Stimulated activated naive CD8-positive, alpha-beta T cell treated with anti-CD3 and anti-CD28 coated beads, Interleukin-15, Interleukin-2, amounts not matched to agents 100 ng/mL and 50 ng/mL, for 24 hours (primary cell): ENCODE measurements around the gene LSM3.

Experiments used
- H3K27ac Mint-ChIP-seq: one replicate; pipeline ENCODE4 v1.8.0; 2021; ENCODE audit warnings: mild to moderate bottlenecking, mixed read lengths
- H3K27me3 Mint-ChIP-seq: one replicate; pipeline ENCODE4 v1.8.0; 2021; ENCODE audit warnings: mixed read lengths
- H3K36me3 Mint-ChIP-seq: one replicate; pipeline ENCODE4 v1.8.0; 2021; ENCODE audit warnings: low read depth, mixed read lengths
- H3K4me1 Mint-ChIP-seq: one replicate; pipeline ENCODE4 v1.8.0; 2021; ENCODE audit warnings: low read depth, mixed read lengths
- H3K4me3 Mint-ChIP-seq: one replicate; pipeline ENCODE4 v1.8.0; 2021; ENCODE audit warnings: mild to moderate bottlenecking, mixed read lengths
- H3K9me3 Mint-ChIP-seq: one replicate; pipeline ENCODE4 v1.8.0; 2021; ENCODE audit warnings: mixed read lengths

LSM3 gene

GRCh38 chr3:14186854-14187458, 8.3 kb downstream of the LSM3 start:
- Mint-ChIP-seq H3K4me3 (no peak overlapping the region), H3K36me3 (peaks cover 79% of the 10 kb centered on the region)

DNA sequence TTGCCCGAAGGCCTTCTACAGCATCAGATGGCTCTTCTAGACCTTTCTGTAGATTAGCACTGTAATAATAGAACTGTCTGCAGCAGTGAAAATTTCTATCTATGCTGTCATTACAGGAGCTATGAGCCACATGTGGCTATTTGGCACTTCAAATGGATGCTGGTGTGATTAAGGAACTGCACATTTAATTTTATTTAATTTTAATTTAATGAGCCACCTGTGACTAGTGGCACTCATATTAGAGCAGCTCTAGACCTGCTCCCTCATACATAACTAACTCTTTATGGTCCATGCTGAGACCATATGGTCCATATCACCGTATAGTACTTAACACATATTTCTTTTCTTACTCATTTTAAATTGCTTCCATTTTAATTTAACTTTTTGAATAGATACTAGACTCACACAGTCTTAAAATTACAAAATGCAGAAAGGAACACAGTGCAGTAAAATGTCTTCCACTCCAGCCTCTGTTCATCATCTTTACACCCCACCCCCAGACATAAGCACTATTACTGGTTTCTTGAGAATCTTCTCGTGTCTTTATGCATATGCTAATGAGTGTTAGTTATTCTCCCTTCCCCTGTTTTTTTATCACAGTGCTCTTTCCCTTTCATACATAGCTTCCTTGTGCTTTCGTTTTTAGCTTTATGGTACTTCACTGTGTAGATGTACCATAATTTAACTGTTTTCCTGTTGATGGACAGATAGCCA, 9.6 kb downstream of the LSM3 start:
- H3K27ac Mint-ChIP-seq = no peak overlapping the region
- no peaks in the 10 kb centered on the region for H3K9me3 Mint-ChIP-seq
- peaks cover 58% of the 10 kb centered on the region for H3K4me1 Mint-ChIP-seq
- no peaks in the 10 kb centered on the region for H3K27me3 Mint-ChIP-seq
- H3K4me3 Mint-ChIP-seq = no peak overlapping the region
- H3K36me3 Mint-ChIP-seq = peaks cover 76% of the 10 kb centered on the region

More at GRCh38 chr3:14186854-14187458, 8.3 kb downstream of the LSM3 start:
- Mint-ChIP-seq H3K9me3 (no peaks in the 10 kb centered on the region), H3K4me1 (peaks cover 56% of the 10 kb centered on the region), H3K27me3 (no peaks in the 10 kb centered on the region), H3K27ac (no peak overlapping the region)

DNA sequence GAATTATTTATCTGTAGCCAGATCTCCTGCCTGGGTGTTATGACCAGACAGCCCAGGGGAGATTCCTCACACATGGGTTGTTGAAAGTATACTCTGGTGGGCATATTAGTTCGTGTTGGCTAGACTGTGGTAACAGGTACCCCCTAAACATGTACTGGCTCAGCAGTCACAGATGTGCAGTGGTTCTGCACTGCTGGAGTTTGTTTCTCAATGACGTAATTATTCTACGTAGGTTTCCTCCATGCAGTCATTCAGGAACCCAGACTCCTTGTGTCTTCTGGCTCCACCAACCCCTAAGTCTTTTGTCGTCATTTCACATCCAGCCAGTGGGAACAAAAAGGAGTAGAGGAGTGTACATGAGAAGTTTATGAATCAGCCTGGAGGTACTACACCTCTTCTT, 16.2 kb downstream of the LSM3 start:
- Mint-ChIP-seq H3K4me3 (no peak overlapping the region), H3K4me1 (peaks cover 42% of the 10 kb centered on the region), H3K27ac (no peak overlapping the region), H3K36me3 (peaks cover 85% of the 10 kb centered on the region), H3K27me3 (no peaks in the 10 kb centered on the region), H3K9me3 (no peaks in the 10 kb centered on the region)

- Mint-ChIP-seq H3K36me3 (peaks cover 51% of the 10 kb centered on the region), H3K27ac (no peak overlapping the region), H3K4me1 (peaks cover 4% of the 10 kb centered on the region), H3K4me3 (no peak overlapping the region), H3K9me3 (no peaks in the 10 kb centered on the region), H3K27me3 (no peaks in the 10 kb centered on the region)
Observed at GRCh38 chr3:14199641-14200040, 21.0 kb downstream of the LSM3 start.

- H3K27me3 Mint-ChIP-seq = no peaks in the 10 kb centered on the region
- H3K36me3 Mint-ChIP-seq = peaks cover 45% of the 10 kb centered on the region
- H3K27ac Mint-ChIP-seq = no peak overlapping the region
- no peaks in the 10 kb centered on the region for H3K9me3 Mint-ChIP-seq
- no peak overlapping the region for H3K4me3 Mint-ChIP-seq
- no peaks in the 10 kb centered on the region for H3K4me1 Mint-ChIP-seq
Observed at GRCh38 chr3:14200276-14200675, 21.7 kb downstream of the LSM3 start.

DNA sequence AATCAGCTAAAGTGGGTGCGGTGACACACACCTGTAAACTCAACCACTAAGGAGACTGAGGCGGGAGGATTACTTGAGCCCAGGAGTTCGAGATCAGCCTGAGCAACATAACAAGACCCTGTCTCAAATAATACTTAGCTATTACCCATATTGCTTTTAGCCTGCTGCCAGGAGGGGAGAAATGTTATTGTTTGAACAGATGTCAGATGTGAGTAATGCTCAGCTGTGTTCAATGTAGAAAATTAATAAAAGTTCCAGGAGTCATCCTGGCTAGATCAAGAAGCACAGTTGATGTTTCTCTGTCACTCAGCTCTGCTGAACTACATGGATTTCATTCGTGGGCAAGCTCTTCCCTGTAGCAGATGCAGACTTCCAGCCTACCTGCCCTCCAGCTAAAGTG, 22.2 kb downstream of the LSM3 start:
- no peaks in the 10 kb centered on the region for H3K9me3 Mint-ChIP-seq
- H3K4me1 Mint-ChIP-seq = no peaks in the 10 kb centered on the region
- peaks cover 41% of the 10 kb centered on the region for H3K36me3 Mint-ChIP-seq
- no peaks in the 10 kb centered on the region for H3K27me3 Mint-ChIP-seq
- no peak overlapping the region for H3K27ac Mint-ChIP-seq
- no peak overlapping the region for H3K4me3 Mint-ChIP-seq

- H3K36me3 Mint-ChIP-seq = peaks cover 30% of the 10 kb centered on the region
- no peaks in the 10 kb centered on the region for H3K4me1 Mint-ChIP-seq
- H3K4me3 Mint-ChIP-seq = no peak overlapping the region
- no peaks in the 10 kb centered on the region for H3K9me3 Mint-ChIP-seq
- H3K27me3 Mint-ChIP-seq = no peaks in the 10 kb centered on the region
- H3K27ac Mint-ChIP-seq = no peak overlapping the region
Observed at GRCh38 chr3:14201940-14202684, 23.5 kb downstream of the LSM3 start.

DNA sequence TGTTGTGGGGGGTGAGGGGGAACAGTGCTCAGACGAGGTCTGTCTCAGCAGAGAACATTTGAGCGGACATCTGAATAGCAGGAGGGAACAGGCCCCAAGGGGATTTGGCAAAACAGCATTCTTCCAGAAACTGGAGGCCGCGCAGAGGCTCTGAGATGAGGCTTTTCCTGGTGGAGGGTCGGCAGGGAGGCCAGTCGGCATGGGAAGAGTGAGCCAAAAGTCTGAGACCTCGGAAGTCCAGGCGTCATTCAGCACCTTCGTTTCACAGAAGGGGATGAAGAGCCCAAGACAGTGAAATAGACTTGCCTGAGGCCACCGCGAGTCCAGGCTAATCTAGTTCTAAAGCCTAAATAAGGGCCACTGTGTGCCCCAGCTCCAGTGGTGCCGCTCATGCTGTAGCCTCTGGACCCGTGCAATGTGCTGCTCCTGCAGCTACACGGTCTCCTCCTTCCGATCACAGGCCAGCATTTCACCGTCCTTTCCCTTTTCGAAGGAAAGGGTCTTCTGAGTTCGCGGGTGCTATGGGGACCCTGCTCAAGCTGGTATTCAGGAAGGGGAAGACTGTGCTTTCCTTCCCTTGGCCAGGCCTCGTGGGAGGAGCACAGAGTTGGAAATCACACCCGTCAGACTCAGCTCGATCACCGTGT, 24.4 kb downstream of the LSM3 start:
- no peaks in the 10 kb centered on the region for H3K27me3 Mint-ChIP-seq
- H3K27ac Mint-ChIP-seq = no peak overlapping the region

DNA sequence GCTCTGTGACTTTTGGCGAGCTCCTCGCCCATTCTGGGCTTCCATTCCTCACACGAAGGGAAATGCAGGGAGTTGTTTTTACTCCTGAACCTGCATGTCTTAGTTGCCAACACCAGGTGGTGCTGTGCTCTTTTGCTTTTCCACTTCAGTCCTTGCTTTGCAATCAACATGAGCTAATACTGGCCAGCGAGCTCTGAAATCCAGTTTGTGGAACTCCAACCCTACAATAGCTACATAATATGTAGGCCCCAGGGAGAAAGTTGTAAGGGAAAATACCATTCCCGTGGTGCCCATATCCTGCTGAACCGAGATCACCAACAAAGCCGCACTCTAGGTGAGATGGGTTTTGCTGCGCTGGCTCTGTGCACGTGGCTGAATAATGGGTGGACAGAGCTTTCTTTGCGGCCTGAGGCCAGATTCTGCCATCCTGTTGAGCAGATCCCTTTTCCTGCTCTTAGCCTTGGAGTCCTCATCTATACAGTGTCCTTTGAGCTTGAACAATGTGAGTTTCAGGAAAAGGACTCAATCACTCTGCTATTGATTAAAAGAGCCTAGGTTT, 25.0 kb downstream of the LSM3 start:
- Mint-ChIP-seq H3K27ac (no peak overlapping the region), H3K36me3 (peaks cover 15% of the 10 kb centered on the region), H3K4me1 (no peaks in the 10 kb centered on the region)

More for the DNA sequence above, 24.4 kb downstream of the LSM3 start:
- no peaks in the 10 kb centered on the region for H3K9me3 Mint-ChIP-seq
- H3K36me3 Mint-ChIP-seq = peaks cover 21% of the 10 kb centered on the region
- no peaks in the 10 kb centered on the region for H3K4me1 Mint-ChIP-seq
- no peak overlapping the region for H3K4me3 Mint-ChIP-seq

DNA sequence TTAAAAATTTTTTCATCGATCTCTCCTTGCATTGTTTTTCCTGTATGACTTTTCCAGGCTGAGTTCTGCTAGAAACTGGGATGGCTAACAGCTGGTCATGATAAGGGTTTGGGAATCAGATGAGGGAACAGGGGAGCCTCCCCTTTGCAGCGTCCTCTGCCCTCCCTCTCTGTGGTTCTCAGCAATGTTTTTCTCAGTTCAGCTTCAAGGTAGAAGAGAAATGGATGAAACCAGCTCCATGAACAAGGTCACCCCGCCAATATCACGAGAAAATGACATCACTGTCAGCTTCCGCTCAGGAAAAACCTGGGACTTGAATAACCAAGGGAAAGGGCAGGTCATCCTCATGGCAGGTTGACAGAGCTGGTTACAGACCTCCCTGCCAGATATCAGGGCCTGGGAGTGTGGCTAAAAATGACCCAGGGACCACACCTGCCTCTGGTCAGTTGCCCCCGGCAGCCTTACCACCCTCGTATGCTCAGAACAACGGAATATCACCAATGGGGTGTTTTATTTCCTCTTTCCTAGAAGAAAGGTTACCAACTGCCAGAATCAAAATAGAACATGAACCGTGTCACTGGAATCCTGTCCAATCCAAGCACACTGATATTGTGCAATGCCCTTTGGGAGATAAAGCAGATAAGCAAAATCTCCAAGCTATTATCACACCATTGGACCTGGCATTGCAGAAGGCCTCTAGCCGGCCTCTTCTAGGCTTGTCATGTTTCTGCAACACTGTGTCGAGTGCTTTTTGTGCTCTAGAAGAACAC, 26.1 kb downstream of the LSM3 start:
- H3K9me3 Mint-ChIP-seq = no peaks in the 10 kb centered on the region
- H3K36me3 Mint-ChIP-seq = peaks cover 5% of the 10 kb centered on the region
- no peaks in the 10 kb centered on the region for H3K4me1 Mint-ChIP-seq
- H3K27ac Mint-ChIP-seq = no peak overlapping the region
- no peak overlapping the region for H3K4me3 Mint-ChIP-seq
- H3K27me3 Mint-ChIP-seq = no peaks in the 10 kb centered on the region

More for the DNA sequence above, 25.0 kb downstream of the LSM3 start:
- Mint-ChIP-seq H3K9me3 (no peaks in the 10 kb centered on the region), H3K27me3 (no peaks in the 10 kb centered on the region), H3K4me3 (no peak overlapping the region)

- Mint-ChIP-seq H3K36me3 (no peaks in the 10 kb centered on the region), H3K27me3 (no peaks in the 10 kb centered on the region), H3K4me3 (no peak overlapping the region), H3K4me1 (no peaks in the 10 kb centered on the region), H3K9me3 (no peaks in the 10 kb centered on the region), H3K27ac (no peak overlapping the region)
Observed at GRCh38 chr3:14206548-14207177, 28.0 kb downstream of the LSM3 start.

- no peaks in the 10 kb centered on the region for H3K4me1 Mint-ChIP-seq
- no peak overlapping the region for H3K27ac Mint-ChIP-seq
- no peak overlapping the region for H3K4me3 Mint-ChIP-seq
- H3K9me3 Mint-ChIP-seq = no peaks in the 10 kb centered on the region
- no peaks in the 10 kb centered on the region for H3K27me3 Mint-ChIP-seq
- no peaks in the 10 kb centered on the region for H3K36me3 Mint-ChIP-seq
Observed at GRCh38 chr3:14208168-14208567, 29.6 kb downstream of the LSM3 start.

DNA sequence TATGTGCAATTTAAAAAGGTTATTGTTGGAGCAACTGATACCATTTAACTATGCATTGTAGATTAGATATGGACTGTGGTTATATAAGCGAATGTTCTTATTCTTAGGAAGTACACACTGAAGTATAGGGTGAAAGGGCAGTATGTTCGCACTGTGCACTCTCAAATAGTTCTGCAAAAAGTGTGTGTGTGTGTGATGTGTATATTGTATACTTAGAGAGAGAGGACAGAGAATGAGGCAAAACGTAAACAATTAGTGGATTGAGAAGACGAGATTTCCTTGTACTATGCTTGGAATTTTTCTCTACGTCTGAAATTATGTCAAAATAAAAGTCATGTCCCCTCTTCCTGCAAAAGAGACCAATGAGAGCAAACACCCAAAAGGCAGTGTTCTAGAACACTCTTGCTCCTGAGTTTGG, 30.4 kb downstream of the LSM3 start:
- no peak overlapping the region for H3K4me3 Mint-ChIP-seq
- no peak overlapping the region for H3K27ac Mint-ChIP-seq
- H3K4me1 Mint-ChIP-seq = no peaks in the 10 kb centered on the region
- H3K9me3 Mint-ChIP-seq = no peaks in the 10 kb centered on the region
- H3K27me3 Mint-ChIP-seq = no peaks in the 10 kb centered on the region
- H3K36me3 Mint-ChIP-seq = no peaks in the 10 kb centered on the region
